HG03442 (cell line): ENCODE results near the gene VPS13A.
A peak's percentile ranks its signal among the peaks of the same experiment; 100 is the strongest.

Experiments
- ATAC-seq: cut with Tn5 transposase; IDR thresholded peaks from one replicate; pipeline ENCODE4 v1.9.1; 2021; ENCODE audit warnings: mild to moderate bottlenecking, moderate library complexity; ENCODE audit not compliant: unreplicated experiment

The VPS13A gene

GRCh38 chr9:77177143-77177893 lies at the start of gene VPS13A:
Gene VPS13A, plus strand, starts transcription at chr9:77177534. Its CDS starts 171 bp downstream, at chr9:77177705.
- peak; percentile 80 for ATAC-seq

GRCh38 chr9:77128125-77128789 lies 49.1 kb upstream of the VPS13A start:
- no peak for ATAC-seq

DNA sequence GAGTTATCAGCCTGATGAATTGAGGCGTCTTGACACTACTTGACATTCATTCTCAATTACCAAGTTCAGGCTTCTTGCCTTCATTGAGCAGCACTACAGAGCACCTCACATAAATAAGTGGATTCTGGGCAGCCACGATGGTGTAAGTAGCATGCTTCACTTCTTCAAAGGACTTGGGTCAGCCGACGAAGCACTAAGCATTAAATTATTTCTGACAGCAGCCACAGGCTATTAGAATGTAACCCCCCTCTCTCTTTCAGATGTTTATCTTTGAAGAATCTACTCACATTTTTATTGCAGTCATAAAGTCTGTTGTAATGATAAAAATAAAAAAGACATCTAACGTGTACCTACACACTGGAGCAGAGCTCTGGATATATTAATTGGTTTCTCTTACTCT lies 45.9 kb upstream of the VPS13A start:
- ATAC-seq: no peak

GRCh38 chr9:77133011-77133410 lies 44.3 kb upstream of the VPS13A start:
- no peak for ATAC-seq

- ATAC-seq: no peak
Observed at GRCh38 chr9:77142366-77142765, 35.0 kb upstream of the VPS13A start.

GRCh38 chr9:77149879-77150278 lies 27.5 kb upstream of the VPS13A start:
- ATAC-seq: no peak

DNA sequence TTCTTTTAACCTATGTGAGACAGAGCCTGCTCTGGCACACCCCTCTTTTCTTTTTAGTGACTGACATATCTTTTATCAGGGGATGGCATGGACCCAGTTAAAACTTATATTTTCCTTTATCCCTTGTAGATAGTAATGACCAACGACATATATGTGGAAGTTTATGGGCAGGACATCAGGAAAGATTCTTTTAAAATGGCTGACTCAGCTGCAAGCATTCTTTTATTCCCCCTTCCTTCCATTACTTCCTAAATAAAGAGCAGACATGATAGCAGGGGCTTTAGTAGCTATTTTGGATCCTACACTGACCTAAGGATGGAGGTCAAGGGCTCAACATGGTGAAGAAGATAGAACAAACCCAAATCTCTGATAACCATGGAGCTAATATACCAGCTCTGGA lies 25.0 kb upstream of the VPS13A start:
- ATAC-seq: no peak

DNA sequence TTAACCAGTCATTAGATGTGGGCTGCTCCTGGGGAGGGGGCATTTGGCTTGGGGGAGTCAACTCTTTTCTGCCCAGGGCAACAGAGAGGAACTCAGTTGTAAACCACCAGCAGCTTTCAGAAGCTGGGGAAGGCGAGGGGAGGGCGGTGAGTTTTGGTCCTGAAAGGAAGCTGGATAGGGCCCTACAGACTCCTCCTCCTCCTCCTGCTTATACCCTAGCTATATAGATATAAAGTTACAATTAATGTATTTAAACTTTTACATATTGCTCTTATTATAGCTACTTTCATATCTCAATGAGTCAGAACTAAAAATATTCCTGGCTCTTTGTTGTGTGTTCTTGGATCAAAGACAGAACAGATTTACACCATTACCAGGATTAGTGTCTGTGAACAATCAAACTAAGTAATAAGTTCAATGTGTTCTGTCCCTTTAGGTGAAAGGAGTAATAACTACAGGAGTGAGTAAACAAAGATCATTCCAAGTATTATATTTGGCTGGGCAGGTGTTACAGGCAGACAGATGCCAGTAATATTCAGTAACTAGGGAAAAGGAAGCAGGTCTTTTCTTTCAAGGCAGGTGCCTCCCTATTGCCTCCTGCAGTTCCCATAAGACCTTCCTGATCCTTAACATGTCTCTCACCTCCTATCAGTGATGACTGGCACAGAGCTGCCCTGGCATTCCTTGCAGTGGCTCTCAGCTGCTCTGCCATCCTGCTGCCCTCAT lies 20.5 kb upstream of the VPS13A start:
- no peak for ATAC-seq

GRCh38 chr9:77158772-77159513 lies 18.4 kb upstream of the VPS13A start:
- no peak for ATAC-seq

DNA sequence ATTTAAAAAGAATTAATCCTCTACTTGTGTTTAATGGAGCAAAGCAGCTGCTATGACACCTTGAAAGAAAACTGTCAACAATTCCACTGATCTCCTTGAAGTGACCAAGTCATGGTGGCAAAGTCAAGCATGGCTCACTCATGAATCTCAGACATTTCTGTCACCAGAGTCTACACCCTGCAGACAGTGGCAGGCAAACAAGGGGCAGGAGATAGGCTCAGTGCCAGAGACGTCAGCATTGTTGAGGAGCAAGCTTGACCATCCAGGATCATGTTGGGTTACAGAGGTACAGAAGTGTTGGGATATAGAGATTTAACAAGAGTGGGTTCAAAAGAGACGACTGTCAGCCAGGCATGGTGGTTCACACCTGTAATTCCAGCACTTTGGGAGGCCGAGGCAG lies 16.1 kb upstream of the VPS13A start:
- no peak for ATAC-seq

DNA sequence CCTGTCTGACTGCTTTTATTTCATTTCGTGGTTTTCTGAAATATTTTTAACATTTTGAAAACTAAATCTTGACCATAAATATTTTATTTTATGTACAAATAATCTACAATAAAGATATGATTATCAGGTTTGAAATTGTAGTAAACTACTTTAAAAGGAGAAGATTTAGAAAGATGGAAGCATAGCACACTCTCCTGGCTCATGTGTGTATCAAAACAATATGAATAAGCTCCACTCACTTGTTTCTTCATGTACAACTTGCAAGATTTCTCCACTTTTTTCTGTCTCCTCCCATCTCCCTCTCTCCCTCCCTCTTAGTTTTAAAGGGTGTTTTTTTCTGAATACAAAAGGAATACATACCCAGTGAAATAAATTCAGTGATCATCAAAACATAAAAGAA lies 15.4 kb upstream of the VPS13A start:
- ATAC-seq: no peak

DNA sequence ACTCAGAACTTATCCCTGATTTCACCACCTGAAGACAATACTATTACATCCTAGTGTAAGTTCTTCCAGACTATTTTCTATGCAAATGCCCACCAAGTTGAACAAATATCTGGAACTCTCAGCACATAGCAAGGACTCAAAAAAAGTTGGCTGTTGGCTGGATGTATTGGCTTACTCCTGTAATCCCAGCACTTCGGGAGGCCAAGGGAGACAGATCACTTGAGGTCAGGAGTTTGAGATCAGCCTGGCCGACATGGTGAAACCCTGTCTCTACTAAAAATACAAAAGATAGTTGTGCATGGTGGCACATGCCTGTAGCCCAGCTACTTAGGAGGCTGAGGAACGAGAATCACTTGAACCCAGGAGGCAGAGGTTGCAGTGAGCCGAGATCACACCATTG lies 15.0 kb upstream of the VPS13A start:
- ATAC-seq: no peak

- no peak for ATAC-seq
Observed at GRCh38 chr9:77163884-77164283, 13.4 kb upstream of the VPS13A start.

- no peak for ATAC-seq
Observed at GRCh38 chr9:77166193-77166592, 11.1 kb upstream of the VPS13A start.

GRCh38 chr9:77170991-77171699 lies 6.2 kb upstream of the VPS13A start:
- ATAC-seq: no peak

- no peak for ATAC-seq
Observed at GRCh38 chr9:77175151-77175550, 2.2 kb upstream of the VPS13A start.

GRCh38 chr9:77176106-77176505 lies 1.2 kb upstream of the VPS13A start:
- ATAC-seq: no peak

DNA sequence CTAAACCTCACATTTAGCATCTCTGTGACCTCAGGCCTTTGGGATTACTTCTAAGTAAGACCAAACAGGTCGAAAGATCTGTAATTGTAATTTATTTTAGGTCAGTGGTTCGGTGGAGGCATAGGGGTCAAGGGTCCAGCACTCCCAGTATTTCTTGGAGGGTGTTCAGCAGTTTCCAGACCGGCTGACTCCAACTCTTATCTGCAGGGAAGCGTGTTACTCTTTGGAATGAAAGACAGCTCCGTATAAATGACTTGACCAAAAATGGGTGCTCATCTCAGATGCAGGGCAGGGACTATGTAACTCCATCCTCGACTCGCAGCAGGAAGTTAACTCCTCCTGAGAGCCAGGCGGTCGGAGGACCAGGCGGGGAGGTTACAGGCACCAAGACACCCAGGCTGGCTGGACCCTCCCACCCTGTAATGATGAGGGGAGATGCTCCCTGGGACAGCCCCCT lies 620 bp upstream of the VPS13A start:
- ATAC-seq: no peak

DNA sequence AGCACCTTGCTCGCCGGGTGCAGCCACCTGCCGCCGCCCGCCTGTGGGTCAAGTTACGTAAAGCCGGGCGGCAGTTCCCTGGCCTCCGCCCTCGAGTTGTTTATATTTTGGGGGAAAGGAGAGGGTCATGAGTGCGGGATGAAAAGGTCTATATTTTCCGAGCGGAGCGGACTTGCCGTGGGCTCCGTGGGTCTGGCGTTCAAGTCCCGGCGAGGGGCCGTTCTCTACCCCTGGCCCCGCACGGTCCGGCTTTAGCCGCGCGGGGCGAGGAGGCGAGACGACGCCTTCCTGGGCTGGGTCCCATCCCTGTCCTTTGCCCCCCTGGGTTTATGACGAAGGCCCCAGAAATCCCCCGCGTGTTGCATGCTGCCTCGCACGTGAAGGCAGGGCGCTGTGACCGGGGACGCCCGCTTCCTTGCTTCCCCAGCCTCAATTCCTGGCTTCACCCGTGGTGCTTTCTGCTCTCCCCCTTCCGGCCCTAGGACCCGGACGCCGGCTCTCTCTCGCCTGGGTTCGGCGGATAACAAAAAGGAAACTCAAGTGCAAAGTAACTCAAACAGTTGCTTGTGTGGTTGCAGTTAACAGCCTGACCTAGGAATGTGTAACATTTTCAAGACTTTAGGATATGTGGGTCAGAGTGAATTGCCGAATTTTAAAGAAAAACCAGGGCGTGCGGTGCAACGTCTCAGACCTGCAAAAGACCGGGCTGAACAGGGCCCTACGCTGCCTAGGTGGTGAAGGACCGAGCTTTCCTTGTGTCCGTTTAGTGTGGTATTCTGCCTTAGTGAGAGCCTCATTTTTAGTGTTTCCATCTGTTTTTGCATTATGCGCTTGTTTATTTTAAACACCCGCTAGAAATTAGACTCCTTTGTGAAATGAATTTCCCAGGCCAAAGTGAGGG lies 810 bp downstream of the VPS13A start:
- peak; percentile 8 for ATAC-seq
